Keratinocyte (primary cell): Measurements from ENCODE around the gene CACNA1C. TPM values are rescaled to one million over a fixed set of nuclear protein-coding genes. Genes with fewer than 3 reads are reported as not detected.
"Not testable (repeated sequence)": the region's sequence is repeated elsewhere in the genome, so short reads cannot be mapped to it uniquely, and the experiment has no call there.

ENCODE experiments used
- DNase-seq: peaks from one replicate; pipeline ENCODE4 v3.0.0-alpha.2; 2011; ENCODE audit warnings: low read depth, missing footprints, low spot score
- FAIRE-seq: peaks from 2 replicates; lab custom pipeline; 2011; peaks lifted over from hg19 to GRCh38; lab: Jason Lieb, UNC
- H2AFZ ChIP-seq: 2 replicates; pipeline ENCODE4 v1.6.0; 2012; ENCODE audit warnings: low read length, control low read depth, inconsistent platforms; ENCODE audit not compliant: control insufficient read depth
- H3K27ac ChIP-seq: 2 replicates; pipeline ENCODE4 v1.5.1; 2011; ENCODE audit warnings: low read length; ENCODE audit not compliant: control insufficient read depth, insufficient read depth
- H3K27me3 ChIP-seq: 3 replicates; pipeline ENCODE4 v1.6.0; 2011; ENCODE audit warnings: low read length; ENCODE audit not compliant: control insufficient read depth, insufficient read depth; ENCODE audit errors: extremely low read depth
- H3K36me3 ChIP-seq, 2 experiments: 2 replicates in 1 of 2; 3 replicates in 1 of 2; pipeline ENCODE4 v1.5.1; 2011; ENCODE audit warnings: low read length in 2 of 2, mild to moderate bottlenecking in 1 of 2; ENCODE audit not compliant: control insufficient read depth in 2 of 2, insufficient read depth in 2 of 2; ENCODE audit errors: extremely low read depth in 1 of 2
- H3K4me1 ChIP-seq: 3 replicates; pipeline ENCODE4 v1.5.1; 2011; ENCODE audit warnings: low read length; ENCODE audit not compliant: control insufficient read depth, insufficient read depth; ENCODE audit errors: extremely low read depth
- H3K4me2 ChIP-seq: 3 replicates; pipeline ENCODE4 v1.6.0; 2011; ENCODE audit warnings: low read depth, low read length; ENCODE audit not compliant: control insufficient read depth, insufficient read depth; ENCODE audit errors: extremely low read depth
- H3K4me3 ChIP-seq, 3 experiments: fragments of 200-600 bp in 1 of 3; sonication (generic) in 1 of 3; 2 replicates in 2 of 3; 3 replicates in 1 of 3; pipeline ENCODE4 v1.5.1; 2011 to 2016; ENCODE audit warnings: low read length in 3 of 3, mild to moderate bottlenecking in 3 of 3, control low read depth in 2 of 3, inconsistent platforms in 1 of 3, low read depth in 1 of 3, mixed read lengths in 1 of 3, mixed run types in 1 of 3, moderate library complexity in 1 of 3; ENCODE audit not compliant: control insufficient read depth in 2 of 3, insufficient read depth in 2 of 3; ENCODE audit errors: extremely low read depth in 1 of 3
- H3K79me2 ChIP-seq: 2 replicates; pipeline ENCODE4 v1.6.0; 2012; ENCODE audit warnings: low read length; ENCODE audit not compliant: control insufficient read depth, insufficient read depth
- H3K9ac ChIP-seq: 3 replicates; pipeline ENCODE4 v1.6.0; 2011; ENCODE audit warnings: low read length; ENCODE audit not compliant: control insufficient read depth, insufficient read depth; ENCODE audit errors: extremely low read depth
- H3K9me1 ChIP-seq: 3 replicates; pipeline ENCODE4 v1.6.0; 2011; ENCODE audit warnings: low read length; ENCODE audit not compliant: control insufficient read depth, insufficient read depth; ENCODE audit errors: extremely low read depth
- H3K9me3 ChIP-seq: 2 replicates; pipeline ENCODE4 v1.5.1; 2012; ENCODE audit warnings: low read depth, low read length; ENCODE audit not compliant: control insufficient read depth
- H4K20me1 ChIP-seq: 3 replicates; pipeline ENCODE4 v1.6.0; 2011; ENCODE audit warnings: low read length; ENCODE audit not compliant: control insufficient read depth, insufficient read depth; ENCODE audit errors: extremely low read depth
- CTCF ChIP-seq, 3 experiments: IDR thresholded peaks in 1 of 3; conservative IDR thresholded peaks in 1 of 3; optimal IDR thresholded peaks in 1 of 3; 2 replicates in 2 of 3; 3 replicates in 1 of 3; pipeline versions ENCODE3 to v1.5.1; 2011; ENCODE audit warnings: low read length in 3 of 3, mild to moderate bottlenecking in 3 of 3, moderate library complexity in 2 of 3, control low read depth in 1 of 3, inconsistent platforms in 1 of 3; ENCODE audit not compliant: insufficient read depth in 2 of 3; ENCODE audit errors: extremely low read depth in 1 of 3
- EZH2 ChIP-seq: IDR thresholded peaks from one replicate; pipeline ENCODE4 v1.6.1; 2012; ENCODE audit warnings: inconsistent platforms, mild to moderate bottlenecking, low read length, moderate library complexity
- dilution Hi-C: fragments of 300-500 bp; cut with MboI; formaldehyde crosslinking; loops from one replicate; pipeline ENCODE4 v1.7.0; 2020; ENCODE audit warnings: low sequenced_read_pairs; ENCODE audit not compliant: extremely low pct_ligation_motif_present
- polyA plus RNA-seq, 5 experiments: library from polyadenylated mRNA; depleted of rRNA in 3 of 5; stranded (reverse) in 3 of 5; stranded (forward) in 1 of 5; unstranded in 1 of 5; fragments of >200 nt; gene quantifications; 1 replicate in 1 of 5; 2 replicates in 3 of 5; 3 replicates in 1 of 5; pipeline versions ENCODE4 v1.2.1 to v1.2.3, GENCODE V29; 2011 to 2012; ENCODE audit warnings: missing spikeins in 2 of 5, low read depth in 1 of 5, low replicate concordance in 1 of 5

The CACNA1C gene
- polyA plus RNA-seq, 1 donor (not counting 4 experiments of a cell fraction or from before 2014, with no cell fraction given), result not detected

- Histone ChIP-seq H3K9me1 (no peaks in the 10 kb centered on the region), H3K36me3 (no peaks in the 10 kb centered on the region), H3K9ac (no peak overlapping the region), H3K79me2 (no peaks in the 10 kb centered on the region), H4K20me1 (no peaks in the 10 kb centered on the region), H2AFZ (no peak overlapping the region), H3K4me2 (no peak overlapping the region), H3K4me1 (peaks cover under 1% of the 10 kb centered on the region), H3K27ac (no peak overlapping the region), H3K4me3 (no peak overlapping the region), H3K9me3 (no peaks in the 10 kb centered on the region), H3K27me3 (no peaks in the 10 kb centered on the region)
- TF ChIP-seq EZH2 (no peak), CTCF (optimal IDR thresholded peaks at IDR 0.05 in 1 of 3, IDR thresholded peaks at IDR 0.05 in 1 of 3, conservative IDR thresholded peaks at IDR 0.05 in 1 of 3; ENCODE audit: extremely low read depth in 1 of 3, insufficient read depth in 2 of 3, low read length in 3 of 3) (no peak)
- FAIRE-seq, result no peak
- dilution Hi-C loops, result no loop called here
- DNase-seq, result no peak
Measured at GRCh38 chr12:2101359-2101758, 48.6 kb downstream of the CACNA1C start.

DNA sequence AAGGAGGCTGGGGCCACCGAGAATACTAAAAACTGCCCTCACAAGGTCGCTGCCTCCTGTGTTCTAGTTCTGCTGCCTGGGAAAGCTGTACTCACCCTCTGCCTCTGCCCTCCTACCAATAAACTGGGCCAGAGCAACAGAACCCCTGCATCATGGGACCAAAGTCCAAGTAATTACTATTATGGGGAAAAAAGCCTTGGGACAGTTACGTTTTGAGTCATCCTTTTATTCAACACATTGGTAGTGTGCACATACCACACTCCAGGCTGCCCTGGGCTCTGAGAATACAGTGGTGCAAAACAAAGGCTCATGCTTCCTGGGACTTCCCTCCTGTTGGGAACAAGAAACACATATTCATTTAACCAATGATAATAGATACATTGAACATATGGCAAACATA, 49.0 kb downstream of the CACNA1C start:
- TF ChIP-seq EZH2 (no peak), CTCF (optimal IDR thresholded peaks at IDR 0.05 in 1 of 3, IDR thresholded peaks at IDR 0.05 in 1 of 3, conservative IDR thresholded peaks at IDR 0.05 in 1 of 3; ENCODE audit: extremely low read depth in 1 of 3, insufficient read depth in 2 of 3, low read length in 3 of 3) (no peak)
- Histone ChIP-seq H3K4me2 (no peak overlapping the region), H3K9ac (no peak overlapping the region), H3K27me3 (no peaks in the 10 kb centered on the region), H3K36me3 (no peaks in the 10 kb centered on the region), H3K9me1 (no peaks in the 10 kb centered on the region), H3K27ac (no peak overlapping the region), H3K4me1 (no peaks in the 10 kb centered on the region), H3K4me3 (no peak overlapping the region), H3K79me2 (no peaks in the 10 kb centered on the region), H4K20me1 (no peaks in the 10 kb centered on the region), H3K9me3 (no peaks in the 10 kb centered on the region), H2AFZ (no peak overlapping the region)
- DNase-seq, result no peak
- dilution Hi-C loops, result no loop called here
- no peak for FAIRE-seq

DNA sequence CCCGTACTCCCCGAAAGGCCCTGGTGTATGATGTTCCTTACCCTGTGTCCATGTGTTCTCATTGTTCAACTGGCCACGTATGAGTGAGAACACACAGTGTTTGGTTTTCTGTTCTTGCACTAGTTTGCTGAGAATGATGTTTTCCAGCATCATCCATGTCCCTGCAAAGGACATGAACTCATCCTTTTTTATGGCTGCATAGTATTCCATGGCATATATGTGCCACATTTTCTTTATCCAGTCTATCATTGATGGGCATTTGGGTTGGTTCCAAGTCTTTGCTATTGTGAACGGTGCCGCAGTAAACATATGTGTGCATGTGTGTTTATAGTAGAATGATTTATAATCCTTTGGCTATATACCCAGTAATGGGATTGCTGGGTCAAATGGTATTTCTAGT, 49.9 kb downstream of the CACNA1C start:
- H3K4me3 ChIP-seq, H3K4me2 ChIP-seq, H3K9me1 ChIP-seq, H4K20me1 ChIP-seq, H3K9me3 ChIP-seq, H3K79me2 ChIP-seq, FAIRE-seq, H2AFZ ChIP-seq, H3K27ac ChIP-seq, H3K36me3 ChIP-seq, dilution Hi-C loops, H3K27me3 ChIP-seq, H3K4me1 ChIP-seq, DNase-seq, H3K9ac ChIP-seq: not testable (repeated sequence)

DNA sequence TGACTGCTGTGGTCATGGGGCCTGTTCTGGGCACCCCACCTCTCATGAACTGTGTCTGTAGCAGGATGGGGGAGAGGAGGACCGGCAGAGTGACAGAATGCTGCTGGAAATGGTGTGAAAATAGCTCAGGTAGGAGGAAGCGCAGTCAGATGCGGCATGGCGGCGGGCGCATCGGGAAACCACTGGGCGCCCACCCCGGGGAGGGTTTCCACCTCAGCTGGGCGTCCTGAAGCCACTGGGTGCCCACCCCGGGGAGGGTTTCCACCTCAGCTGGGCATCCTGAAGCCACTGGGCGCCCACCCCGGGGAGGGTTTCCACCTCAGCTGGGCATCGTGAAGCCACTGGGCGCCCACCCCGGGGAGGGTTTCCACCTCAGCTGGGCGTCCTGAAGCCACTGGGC, 52.6 kb downstream of the CACNA1C start:
- H3K79me2 ChIP-seq, H3K4me1 ChIP-seq, DNase-seq, FAIRE-seq, H3K4me3 ChIP-seq, dilution Hi-C loops, H3K27ac ChIP-seq, H3K9me1 ChIP-seq, H3K9ac ChIP-seq, H3K4me2 ChIP-seq, H3K9me3 ChIP-seq, H4K20me1 ChIP-seq, H2AFZ ChIP-seq, H3K27me3 ChIP-seq, H3K36me3 ChIP-seq: not testable (repeated sequence)
